ENCODE data around the gene ATP13A4. TPM values are rescaled to one million over a fixed set of nuclear protein-coding genes. Genes with fewer than 3 reads are reported as not detected.

ATP13A4 gene
- total RNA-seq, 4 donors from 2014 or later, result 0.21 to 6.3 (median 1.6) TPM

GRCh38 chr3:193416629-193417028 lies 138.1 kb downstream of the ATP13A4 start:
- no peak for DNase-seq (ENCODE audit: low spot score in 2 of 2)
- no peaks in the 10 kb centered on the region for H3K4me1 ChIP-seq
- 92 to 94% methylated on average over 2 of the region's 2 CpGs for WGBS, 2 donors
- H3K36me3 ChIP-seq, result peaks cover 0 to 55% (median 0%) of the 10 kb centered on the region in 3 donors
- no peak for TF ChIP-seq POLR2A (IDR thresholded peaks at IDR 0.05)
- TF ChIP-seq EP300 (IDR thresholded peaks at IDR 0.05), result no peak
- no peak for TF ChIP-seq CTCF (IDR thresholded peaks at IDR 0.05)
- H3K27ac ChIP-seq, result no peak overlapping the region
- H3K27me3 ChIP-seq, result no peaks in the 10 kb centered on the region
- H3K9me3 ChIP-seq, result peaks cover 0 to 44% (median 4%) of the 10 kb centered on the region in 4 donors
- no peak overlapping the region for H3K4me3 ChIP-seq

GRCh38 chr3:193407688-193408087 lies 147.0 kb downstream of the ATP13A4 start:
- 63 to 67% methylated on average over 1 of the region's 1 CpG for WGBS, 2 donors
- Histone ChIP-seq H3K36me3 (peaks cover 0 to 9% (median 0%) of the 10 kb centered on the region in 3 donors), H3K27ac (no peak overlapping the region), H3K4me1 (no peaks in the 10 kb centered on the region), H3K9me3 (peaks cover 0 to under 1% (median 0%) of the 10 kb centered on the region in 4 donors), H3K4me3 (no peak overlapping the region), H3K27me3 (no peaks in the 10 kb centered on the region)
- TF ChIP-seq POLR2A (IDR thresholded peaks at IDR 0.05) (no peak), EP300 (IDR thresholded peaks at IDR 0.05) (no peak), CTCF (IDR thresholded peaks at IDR 0.05) (no peak)
- no peak for DNase-seq (ENCODE audit: low spot score in 2 of 2)

- DNase-seq (ENCODE audit: low spot score in 2 of 2), result no peak
These were observed 147.6 kb downstream of the ATP13A4 start for GRCh38 chr3:193407112-193407511.

GRCh38 chr3:193403307-193403706 lies 151.4 kb downstream of the ATP13A4 start:
- no peak overlapping the region for H3K4me3 ChIP-seq
- H3K36me3 ChIP-seq, result no peaks in the 10 kb centered on the region
- no peaks in the 10 kb centered on the region for H3K27me3 ChIP-seq
- H3K27ac ChIP-seq, result no peak overlapping the region
- DNase-seq (ENCODE audit: low spot score in 2 of 2), result no peak
- H3K4me1 ChIP-seq, result no peaks in the 10 kb centered on the region
- no peak for TF ChIP-seq CTCF (IDR thresholded peaks at IDR 0.05)
- TF ChIP-seq POLR2A (IDR thresholded peaks at IDR 0.05), result no peak
- TF ChIP-seq EP300 (IDR thresholded peaks at IDR 0.05), result no peak
- WGBS, 2 donors, result 94 to 95% methylated on average over 2 of the region's 2 CpGs
- no peaks in the 10 kb centered on the region for H3K9me3 ChIP-seq

More at GRCh38 chr3:193407112-193407511, 147.6 kb downstream of the ATP13A4 start:
- Histone ChIP-seq H3K4me1 (no peaks in the 10 kb centered on the region), H3K9me3 (no peaks in the 10 kb centered on the region), H3K36me3 (peaks cover 0 to 5% (median 0%) of the 10 kb centered on the region in 3 donors), H3K27me3 (no peaks in the 10 kb centered on the region), H3K27ac (no peak overlapping the region), H3K4me3 (no peak overlapping the region)
- TF ChIP-seq EP300 (IDR thresholded peaks at IDR 0.05), result no peak
- TF ChIP-seq POLR2A (IDR thresholded peaks at IDR 0.05), result no peak
- no peak for TF ChIP-seq CTCF (IDR thresholded peaks at IDR 0.05)
- 75 to 77% methylated on average over 6 of the region's 6 CpGs for WGBS, 2 donors

- H3K9me3 ChIP-seq, result no peaks in the 10 kb centered on the region
- H3K4me1 ChIP-seq, result no peaks in the 10 kb centered on the region
- no peak for TF ChIP-seq POLR2A (IDR thresholded peaks at IDR 0.05)
- TF ChIP-seq CTCF (IDR thresholded peaks at IDR 0.05), result no peak
- TF ChIP-seq EP300 (IDR thresholded peaks at IDR 0.05), result no peak
- H3K36me3 ChIP-seq, result no peaks in the 10 kb centered on the region
- H3K4me3 ChIP-seq, result no peak overlapping the region
- H3K27me3 ChIP-seq, result no peaks in the 10 kb centered on the region
- H3K27ac ChIP-seq, result no peak overlapping the region
- no peak for DNase-seq (ENCODE audit: low spot score in 2 of 2)
These were observed 154.4 kb downstream of the ATP13A4 start for GRCh38 chr3:193400304-193400703.
